Skin epidermis (tissue), 12 donors: Measurements from ENCODE around the gene DST.
A peak's percentile ranks its signal among the peaks of the same experiment; 100 is the strongest.

ENCODE experiments used
- H3K27ac ChIP-seq, 21 experiments: fragments of 200-600 bp; sonication (generic) in 11 of 21; one replicate each; pipeline ENCODE4 v1.5.0; 2020; ENCODE audit warnings: mild to moderate bottlenecking in 3 of 21, inconsistent platforms in 2 of 21, moderate library complexity in 2 of 21
- H3K4me3 ChIP-seq, 7 experiments: fragments of 200-600 bp; sonication (generic) in 2 of 7; one replicate each; pipeline ENCODE4 v1.5.0; 2020; ENCODE audit warnings: inconsistent platforms in 2 of 7, mild to moderate bottlenecking in 2 of 7, moderate library complexity in 1 of 7

DST gene

DNA sequence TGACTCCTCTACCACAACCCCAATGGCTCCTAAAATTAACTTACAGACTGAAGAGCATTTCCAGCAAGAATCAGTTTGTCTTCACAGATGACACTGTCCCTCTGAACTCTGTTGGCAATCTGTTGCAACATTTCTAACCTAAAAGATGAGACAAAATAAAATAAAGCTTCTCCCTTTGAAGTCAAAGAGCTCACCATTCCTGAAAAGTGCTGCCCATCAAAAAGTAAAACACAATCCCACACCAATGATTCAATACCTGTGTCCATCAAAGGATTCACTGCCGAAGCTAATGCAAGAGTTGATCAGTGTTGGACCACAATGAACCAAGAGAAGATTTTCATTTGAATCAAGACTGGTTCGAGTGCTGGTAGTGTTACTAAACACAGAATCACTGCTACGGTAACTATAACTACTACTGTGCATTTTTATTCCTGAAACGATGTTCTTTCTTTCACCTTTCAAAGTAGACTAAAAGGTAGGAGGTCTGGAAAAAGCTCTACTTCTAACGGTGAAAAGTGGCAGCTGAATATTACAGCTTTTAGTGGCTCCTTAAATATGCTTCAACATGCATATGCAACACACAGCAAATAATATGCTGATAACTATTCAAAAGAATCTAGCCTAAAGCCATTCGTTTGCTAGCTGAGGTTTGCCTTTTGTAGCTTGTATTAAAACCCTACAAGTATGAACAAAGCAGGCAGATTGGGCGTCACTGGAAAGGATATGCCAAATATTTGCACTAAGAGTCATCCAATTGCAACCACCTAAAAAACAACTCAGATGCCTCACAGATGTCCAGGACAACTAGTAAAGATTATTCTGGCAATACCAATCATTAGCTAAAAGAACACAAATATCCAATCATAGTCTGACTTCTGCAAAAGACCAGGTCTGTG is at the start of gene DST:
Gene DST, minus strand, starts transcription at position 524 of the 896 bp plus-strand sequence.
- H3K27ac ChIP-seq, result peak within 1 kb of the TSS in 20 of 21 experiments; percentile 17 to 77 (median 58)
- H3K4me3 ChIP-seq, result peak within 1 kb of the TSS in 6 of 7 experiments; percentile 3 to 46 (median 22)

DNA sequence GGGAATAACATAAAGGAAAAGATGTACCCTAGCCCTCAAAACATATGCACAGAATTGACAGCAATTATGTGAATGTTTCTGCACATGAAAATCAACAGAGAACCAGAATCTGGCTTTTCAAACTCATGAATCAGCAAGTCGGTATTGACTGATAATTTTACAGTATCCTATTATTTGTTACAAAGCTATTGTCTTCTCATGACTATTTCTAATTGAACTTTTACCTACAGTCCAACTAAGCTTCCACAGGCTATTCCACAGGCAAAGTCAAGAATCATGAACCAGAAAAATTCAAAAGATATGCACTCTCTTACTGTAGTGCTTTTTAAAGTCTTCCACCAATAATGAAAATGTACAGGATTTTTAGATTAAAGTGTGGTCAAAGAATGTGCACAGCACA is 49.1 kb upstream of the DST start:
- H3K27ac ChIP-seq, result peak overlapping the region in 15 of 21 experiments; percentile 26 to 87 (median 63)
- peak overlapping the region in 3 of 7 experiments; percentile 13 to 26 (median 15) for H3K4me3 ChIP-seq

DNA sequence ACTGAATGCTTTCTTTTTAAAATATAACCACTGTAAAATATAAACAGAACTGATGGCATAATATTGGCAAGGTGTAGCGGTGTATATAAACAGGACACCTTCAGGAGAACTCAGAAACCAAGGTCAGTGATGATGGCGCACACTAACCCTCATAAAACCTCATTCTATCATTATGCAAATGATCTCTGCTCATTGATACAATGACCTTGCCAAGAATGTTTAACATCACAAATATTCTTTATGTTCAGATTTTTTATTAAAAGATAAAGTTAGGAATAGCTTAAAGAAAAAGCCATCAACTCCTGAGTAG is 48.6 kb upstream of the DST start:
- Histone ChIP-seq H3K27ac (peak overlapping the region in 5 of 21 experiments; percentile 47 to 87 (median 79)), H3K4me3 (peak overlapping the region in 1 of 7 experiments; percentile 26)

GRCh38 chr6:56690519-56691285 is 48.0 kb upstream of the DST start:
- peak overlapping the region in 5 of 21 experiments; percentile 22 to 87 (median 68) for H3K27ac ChIP-seq
- peak overlapping the region in 1 of 7 experiments; percentile 15 for H3K4me3 ChIP-seq

DNA sequence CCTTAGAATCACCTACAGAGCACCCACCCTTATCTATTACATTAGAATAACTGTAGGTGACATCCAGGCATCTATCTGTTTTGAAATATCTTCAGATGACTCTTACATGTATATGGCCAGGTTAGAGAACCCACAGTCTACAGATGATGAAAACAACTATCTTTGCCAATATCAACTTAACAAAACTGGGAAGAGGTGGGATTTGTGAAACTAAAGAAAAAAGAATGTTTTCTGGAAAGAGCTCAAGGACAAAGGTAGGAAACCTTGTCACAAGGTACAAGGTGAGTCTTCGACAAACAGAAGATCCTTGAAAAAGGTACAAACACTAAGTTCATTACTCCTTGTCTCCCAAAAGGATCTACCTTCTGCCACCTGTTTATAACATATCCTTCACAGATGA is 47.0 kb upstream of the DST start:
- Histone ChIP-seq H3K27ac (peak overlapping the region in 1 of 21 experiments; percentile 47), H3K4me3 (no peak overlapping the region)

GRCh38 chr6:56689114-56689513 is 46.4 kb upstream of the DST start:
- peak overlapping the region in 3 of 21 experiments; percentile 17 to 47 (median 28) for H3K27ac ChIP-seq

GRCh38 chr6:56688521-56688920 is 45.8 kb upstream of the DST start:
- Histone ChIP-seq H3K4me3 (no peak overlapping the region), H3K27ac (peak overlapping the region in 1 of 21 experiments; percentile 28)

More at GRCh38 chr6:56689114-56689513, 46.4 kb upstream of the DST start:
- no peak overlapping the region for H3K4me3 ChIP-seq

DNA sequence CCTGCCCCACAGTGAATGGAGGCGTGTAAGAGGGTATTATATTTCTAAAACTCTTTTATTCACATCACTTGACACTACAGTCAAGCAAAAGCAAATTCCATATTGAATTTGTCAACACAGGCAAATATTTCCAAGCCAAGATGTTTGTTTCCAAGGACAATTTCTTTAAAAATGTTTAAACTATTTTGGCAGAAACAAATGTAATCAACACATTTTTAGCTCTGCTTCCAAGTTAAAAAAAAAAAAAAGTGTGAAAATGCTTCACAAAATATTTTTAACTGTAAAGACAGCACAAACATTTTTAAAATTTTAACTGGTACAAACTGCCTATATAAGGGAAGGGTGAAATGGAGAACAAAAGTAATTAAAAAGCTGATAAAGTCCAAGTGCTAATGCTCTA is 44.9 kb upstream of the DST start:
- Histone ChIP-seq H3K4me3 (no peak overlapping the region), H3K27ac (no peak overlapping the region)

GRCh38 chr6:56686429-56686828 is 43.7 kb upstream of the DST start:
- Histone ChIP-seq H3K4me3 (no peak overlapping the region), H3K27ac (no peak overlapping the region)

DNA sequence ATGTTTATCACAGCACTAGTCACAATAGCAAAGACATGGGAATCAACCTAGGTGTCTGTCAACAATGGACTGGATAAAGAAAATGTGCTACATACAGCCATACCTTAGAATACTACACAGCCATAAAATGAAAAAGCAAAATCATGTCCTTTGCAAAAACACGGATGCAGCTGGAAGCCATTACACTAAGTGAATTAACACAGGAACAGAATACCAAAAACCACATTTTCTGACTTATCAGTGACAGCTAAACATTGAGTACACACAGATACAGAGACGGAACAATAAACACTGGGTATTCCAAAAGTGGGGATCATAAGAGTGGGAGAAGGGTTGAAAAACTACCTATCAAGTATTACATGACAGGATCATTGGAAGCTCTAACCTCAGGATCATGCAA is 43.3 kb upstream of the DST start:
- Histone ChIP-seq H3K4me3 (no peak overlapping the region), H3K27ac (no peak overlapping the region)

DNA sequence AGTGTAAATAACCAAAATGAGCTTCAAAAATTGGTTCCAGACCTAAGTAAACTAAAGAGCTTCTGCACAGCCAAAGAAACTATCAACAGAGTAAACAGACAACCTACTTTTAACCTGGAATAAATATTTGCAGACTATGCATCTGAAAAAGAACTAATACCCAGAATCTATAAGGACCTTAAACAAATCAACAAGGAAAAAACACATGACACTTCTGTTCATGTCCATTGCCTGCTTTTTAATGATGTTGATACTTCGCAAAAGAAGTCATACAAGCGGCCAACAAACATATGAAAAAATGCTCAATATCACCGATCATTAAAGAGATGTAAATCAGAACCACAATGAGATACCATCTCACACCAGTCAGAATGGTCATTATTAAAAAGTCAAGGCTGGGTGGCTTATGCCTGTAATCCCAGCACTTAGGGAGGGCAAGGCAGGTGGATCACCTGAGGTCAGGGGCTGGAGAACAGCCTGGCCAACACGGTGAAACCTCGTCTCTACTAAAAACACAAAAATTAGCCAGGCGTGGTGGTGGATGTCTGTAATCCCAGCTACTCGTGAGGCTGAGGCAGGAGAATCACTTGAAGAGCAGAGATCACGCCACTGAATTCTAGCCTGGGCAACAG is 42.5 kb upstream of the DST start:
- Histone ChIP-seq H3K27ac (peak overlapping the region in 1 of 21 experiments; percentile 45), H3K4me3 (no peak overlapping the region)

DNA sequence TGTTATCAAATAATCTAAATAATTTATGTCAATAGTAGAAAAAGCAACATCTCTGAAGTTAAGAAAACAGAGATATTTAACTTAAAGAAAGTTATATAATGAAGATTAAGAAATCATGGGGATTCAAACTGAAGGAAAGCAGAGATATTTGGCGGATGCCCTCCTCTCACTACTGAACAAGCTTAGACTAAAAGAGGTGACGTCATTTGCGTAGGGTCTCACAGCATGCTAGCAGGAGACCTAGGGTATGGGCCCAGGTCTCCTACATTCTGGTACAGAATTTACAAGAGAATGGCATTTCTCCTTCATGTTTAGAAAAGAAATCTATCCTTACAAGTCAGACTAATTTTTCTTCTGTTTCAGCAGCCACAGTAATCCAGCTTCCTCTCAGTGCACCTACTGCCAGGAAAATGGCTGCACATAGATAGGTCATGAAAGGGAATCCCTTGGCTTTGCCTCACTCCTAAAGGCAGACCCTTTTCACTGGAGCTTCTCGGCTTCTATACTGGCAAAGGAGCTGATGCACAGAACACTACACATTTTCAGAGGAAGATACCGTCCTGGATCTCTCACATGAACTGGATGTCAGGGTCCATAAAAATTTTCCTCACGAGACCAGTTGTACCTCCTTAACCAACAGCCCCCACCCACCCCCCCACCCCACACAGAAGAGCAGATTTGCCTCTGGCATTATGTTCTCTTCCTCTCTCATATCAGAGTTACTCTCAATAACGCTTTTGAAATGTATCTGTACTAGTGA is 41.8 kb upstream of the DST start:
- H3K4me3 ChIP-seq, result no peak overlapping the region
- H3K27ac ChIP-seq, result peak overlapping the region in 4 of 21 experiments; percentile 31 to 55 (median 47)

- H3K4me3 ChIP-seq, result no peak overlapping the region
- peak overlapping the region in 5 of 21 experiments; percentile 21 to 55 (median 28) for H3K27ac ChIP-seq
Measured at GRCh38 chr6:56683882-56684281, 41.2 kb upstream of the DST start.

GRCh38 chr6:56682635-56683034 is 39.9 kb upstream of the DST start:
- Histone ChIP-seq H3K27ac (no peak overlapping the region), H3K4me3 (no peak overlapping the region)

DNA sequence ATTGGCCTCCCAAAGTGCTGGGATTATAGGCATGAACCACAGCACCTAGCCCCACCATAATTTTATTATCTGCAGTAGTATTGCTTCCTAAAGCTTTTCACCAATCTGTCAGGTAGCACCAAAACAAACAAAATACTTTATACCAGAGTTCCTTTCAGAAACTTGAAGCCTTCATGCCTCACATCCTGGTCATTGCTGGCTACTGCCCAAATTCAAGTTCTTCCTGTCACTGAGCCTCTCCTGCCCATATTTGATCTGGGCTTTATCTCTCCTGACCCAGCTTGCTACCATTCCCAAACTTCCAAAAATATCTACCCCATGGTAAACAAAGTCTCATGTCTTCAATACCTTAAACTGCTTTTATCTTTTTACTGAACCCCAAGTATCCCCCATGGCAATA is 34.9 kb upstream of the DST start:
- Histone ChIP-seq H3K27ac (no peak overlapping the region), H3K4me3 (no peak overlapping the region)

DNA sequence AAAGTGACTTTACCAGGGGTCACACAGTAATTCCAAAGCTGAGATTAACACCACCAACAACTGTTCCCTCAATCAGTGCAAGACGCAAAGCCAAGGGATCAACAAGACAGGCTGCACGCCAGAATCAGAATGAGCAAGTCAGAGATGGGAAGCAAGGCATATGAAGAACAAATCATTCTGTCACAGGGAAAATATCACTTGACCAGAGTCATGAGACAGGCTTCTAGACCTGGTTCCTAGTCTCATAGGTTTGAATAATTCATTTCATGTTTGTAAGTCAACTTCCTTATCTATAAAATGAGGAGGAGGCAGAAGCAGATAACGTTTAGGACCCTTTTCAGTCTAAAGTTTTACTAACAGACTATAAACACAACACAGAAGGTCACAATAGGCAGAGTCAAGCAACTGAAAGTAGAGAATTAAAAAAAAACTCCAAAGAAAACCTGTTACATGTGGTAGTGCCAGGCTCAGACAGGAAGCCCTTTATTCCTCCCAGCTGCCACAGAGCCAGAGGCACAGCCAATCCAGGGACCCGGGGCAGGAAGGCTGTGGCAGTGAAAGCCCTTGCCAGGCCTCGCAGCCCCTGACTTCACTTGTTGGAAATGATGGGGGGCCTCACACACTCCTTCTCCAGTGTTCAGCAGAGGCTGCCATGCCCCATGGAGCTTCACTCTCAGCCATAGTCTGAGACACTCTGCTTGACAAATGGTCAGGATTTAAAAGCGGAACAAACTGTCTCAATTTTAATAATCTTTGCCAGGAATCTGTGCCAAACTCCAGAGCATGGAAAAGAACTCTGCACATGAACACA is 29.2 kb upstream of the DST start:
- Histone ChIP-seq H3K4me3 (no peak overlapping the region), H3K27ac (peak overlapping the region in 17 of 21 experiments; percentile 6 to 86 (median 41))

DNA sequence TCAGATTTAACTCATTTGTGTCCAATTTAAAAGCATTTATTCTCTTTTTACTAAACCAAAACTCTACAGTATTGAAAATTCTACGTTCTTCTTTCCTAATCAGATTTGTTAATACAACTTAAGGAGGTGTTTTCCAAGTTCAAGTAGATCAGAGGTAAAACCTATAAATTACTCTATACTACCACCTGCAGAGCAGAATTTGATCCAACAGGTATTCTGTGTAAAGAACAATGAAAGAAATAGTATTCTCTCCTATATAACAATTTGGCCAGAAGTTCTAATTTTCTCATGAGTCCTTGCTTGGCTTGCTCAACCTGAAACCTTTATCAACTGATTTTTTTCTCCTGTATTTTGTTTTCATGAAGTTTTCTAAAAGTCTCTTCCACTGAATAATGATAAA is 28.5 kb upstream of the DST start:
- H3K4me3 ChIP-seq, result no peak overlapping the region
- H3K27ac ChIP-seq, result peak overlapping the region in 7 of 21 experiments; percentile 26 to 86 (median 47)

DNA sequence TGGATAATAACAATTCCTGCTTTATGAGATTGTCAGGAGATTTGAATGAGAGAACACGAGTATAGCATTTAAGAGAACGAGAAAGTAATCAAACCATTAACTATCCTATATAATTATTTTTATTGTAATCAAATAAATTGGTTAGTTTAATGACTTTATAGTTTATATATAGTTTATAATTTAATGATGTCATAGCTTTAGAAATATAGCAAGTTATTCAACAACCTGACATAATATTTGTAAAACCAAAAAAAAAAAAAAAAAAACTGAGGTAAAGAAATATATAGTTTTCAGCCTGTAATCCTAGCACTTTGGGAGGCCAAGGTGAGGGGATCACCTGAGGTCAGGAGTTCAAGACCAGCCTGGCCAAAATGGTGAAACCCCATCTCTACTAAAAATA is 26.4 kb upstream of the DST start:
- H3K4me3 ChIP-seq, result no peak overlapping the region
- H3K27ac ChIP-seq, result peak overlapping the region in 4 of 21 experiments; percentile 1 to 86 (median 41)
